Astrocyte of the spinal cord (primary cell): ENCODE measurements around the gene ZNF891.
A peak's percentile ranks its signal among the peaks of the same experiment; 100 is the strongest.

Source experiments
- DNase-seq: peaks from one replicate; pipeline ENCODE4 v3.0.0; 2011; ENCODE audit warnings: low read depth, low spot score
- H3K4me3 ChIP-seq: 2 replicates; pipeline ENCODE4 v1.5.1; 2011; ENCODE audit warnings: low read depth, mild to moderate bottlenecking, low read length, moderate library complexity
- CTCF ChIP-seq: IDR thresholded peaks from 2 replicates; pipeline ENCODE4 v1.5.1; 2012; ENCODE audit warnings: low read depth, mild to moderate bottlenecking, low read length, inconsistent platforms
- in situ Hi-C: cut with HindIII; loops from 2 replicates; pipeline ENCODE4 v1.10.0; 2017; ENCODE audit warnings: low sequenced_read_pairs

ZNF891 gene

DNA sequence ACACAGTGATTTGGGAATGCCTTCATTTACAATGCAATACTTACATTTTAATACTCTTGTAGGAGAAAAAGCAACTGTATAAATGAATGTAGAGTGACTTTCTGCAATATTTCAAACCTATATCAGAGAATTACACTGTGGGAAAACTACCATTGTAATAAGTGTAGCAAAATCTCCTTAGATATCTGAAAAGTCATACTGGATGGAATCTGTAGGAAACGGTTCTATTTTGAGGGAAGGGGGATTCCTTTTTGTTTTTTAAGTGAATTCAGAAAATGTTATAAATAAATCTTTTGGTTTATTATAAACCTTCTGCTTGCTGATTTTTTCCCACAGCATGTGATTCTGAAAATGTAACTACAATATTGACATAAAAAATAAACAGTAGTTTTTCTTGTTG is 23.0 kb downstream of the ZNF891 start:
- DNase-seq, result no peak
- TF ChIP-seq CTCF, result no peak
- in situ Hi-C loops, result no loop called here
- no peak overlapping the region for H3K4me3 ChIP-seq

GRCh38 chr12:133106253-133106652 is 23.8 kb downstream of the ZNF891 start:
- no peak overlapping the region for H3K4me3 ChIP-seq
- in situ Hi-C loops, result no loop called here
- no peak for TF ChIP-seq CTCF
- peak; percentile 29 for DNase-seq

- H3K4me3 ChIP-seq, result no peak overlapping the region
- DNase-seq, result peak; percentile 24
- no peak for TF ChIP-seq CTCF
- in situ Hi-C loops, result no loop called here
These were observed 24.5 kb downstream of the ZNF891 start for GRCh38 chr12:133105620-133106019.

DNA sequence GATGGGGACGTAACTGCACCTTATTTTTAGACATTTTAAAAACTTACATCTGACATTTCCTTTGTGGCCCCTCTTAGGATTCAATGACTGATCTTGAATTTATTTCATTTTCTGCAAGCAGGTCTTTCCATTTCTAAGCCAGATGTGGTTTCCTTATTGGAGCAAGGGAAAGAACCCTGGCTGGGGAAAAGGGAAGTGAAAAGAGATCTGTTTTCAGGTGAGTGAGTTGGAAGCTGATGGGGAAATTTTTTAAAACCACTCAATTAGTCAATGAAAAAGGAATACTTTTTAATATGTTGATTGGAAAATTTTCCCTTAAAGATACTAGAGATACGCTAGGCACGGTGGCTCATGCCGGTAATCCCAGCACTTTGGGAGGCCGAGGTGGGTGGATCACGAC is 46.7 kb downstream of the ZNF891 start:
- no peak for TF ChIP-seq CTCF
- DNase-seq, result no peak
- in situ Hi-C loops, result no loop called here
- no peak overlapping the region for H3K4me3 ChIP-seq

DNA sequence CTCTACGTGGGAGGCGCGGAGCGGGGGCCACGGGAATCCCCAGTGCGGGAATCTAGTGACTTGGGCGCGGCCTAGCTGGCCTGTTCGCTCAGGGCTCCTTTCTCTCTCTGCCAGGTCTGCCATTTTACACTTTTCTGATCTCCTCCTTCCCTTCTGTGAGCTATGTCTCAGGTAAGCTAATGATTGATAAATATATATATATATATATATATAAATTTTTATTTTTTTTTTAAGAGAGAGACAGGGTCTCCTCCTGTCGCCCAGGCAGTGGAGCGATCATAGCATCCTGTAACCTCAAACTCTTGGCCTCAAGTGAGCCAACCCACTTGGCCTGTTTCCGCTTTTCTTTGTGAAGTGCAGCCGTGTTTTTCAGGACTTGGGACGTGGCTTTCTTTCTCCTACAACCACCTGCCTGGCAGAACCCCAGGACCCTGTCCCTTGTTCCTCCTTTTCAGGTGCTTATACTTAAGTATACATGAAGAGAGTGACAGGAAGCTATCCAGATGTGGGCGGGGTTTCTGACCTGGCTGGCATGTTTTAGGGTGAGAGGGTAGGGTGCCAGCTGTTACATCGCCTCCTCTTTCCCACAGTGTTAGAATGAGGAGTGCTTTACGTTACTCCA is 48.8 kb downstream of the ZNF891 start:
- TF ChIP-seq CTCF, result no peak
- no peak for DNase-seq
- H3K4me3 ChIP-seq, result peak overlapping the region; percentile 94
- in situ Hi-C loops, result no loop called here

- peak; percentile 13 for TF ChIP-seq CTCF
- DNase-seq, result peak; percentile 99
- peak within 1 kb of the TSS; percentile 94 for H3K4me3 ChIP-seq
- in situ Hi-C loops, result no loop called here
These were observed 49.5 kb downstream of the ZNF891 start, which contains the start of gene ZNF140 for GRCh38 chr12:133080368-133081158. ZNF140 (plus strand) TSS chr12:133080923; CDS start chr12:133081321, 398 bp downstream.
